Adrenal gland (tissue), 12 donors: ENCODE measurements around the gene ERBB4. TPM values are rescaled to one million over a fixed set of nuclear protein-coding genes. Genes with fewer than 3 reads are reported as not detected.

Source experiments
- DNase-seq, 7 donors: peaks; one replicate each; pipeline ENCODE4 v3.0.0-alpha.2; 2019 to 2020
- H3K27ac ChIP-seq, 5 donors: fragments of 200-600 bp; sonication (generic) in 4 of 5; 1 replicate in 3 of 5; 2 replicates in 2 of 5; pipeline versions ENCODE4 v1.5.1 to v1.8.0; 2016 to 2020; ENCODE audit warnings: mild to moderate bottlenecking in 1 of 5
- H3K27me3 ChIP-seq: fragments of 200-600 bp; 2 replicates; pipeline ENCODE4 v1.8.0; 2021
- H3K36me3 ChIP-seq, 2 donors: fragments of 200-600 bp; replicated peaks in 1 of 2; 1 replicate in 1 of 2; 2 replicates in 1 of 2; pipeline versions ENCODE4 v1.5.1 to v1.8.0; 2018 to 2022
- H3K4me1 ChIP-seq, 2 donors: fragments of 200-600 bp; replicated peaks in 1 of 2; 1 replicate in 1 of 2; 2 replicates in 1 of 2; pipeline versions ENCODE4 v1.5.1 to v1.8.0; 2018 to 2021
- H3K4me3 ChIP-seq, 4 donors: fragments of 200-600 bp; sonication (generic) in 3 of 4; one replicate each; pipeline ENCODE4 v1.5.1; 2016 to 2018
- H3K9me3 ChIP-seq, 3 donors: fragments of 200-600 bp; sonication (generic) in 1 of 3; replicated peaks in 1 of 3; 1 replicate in 2 of 3; 2 replicates in 1 of 3; pipeline versions ENCODE4 v1.5.1 to v1.8.0; 2016 to 2021
- CTCF ChIP-seq, 6 experiments: fragments of 450-650 bp in 4 of 6; fragments of 200-600 bp in 2 of 6; sonication (generic) in 1 of 6; IDR thresholded peaks; 1 replicate in 5 of 6; 2 replicates in 1 of 6; pipeline versions ENCODE4 v1.5.1 to v1.8.0; 2016 to 2021; ENCODE audit warnings: antibody characterized with exemption in 6 of 6, mild to moderate bottlenecking in 2 of 6, moderate library complexity in 1 of 6
- POLR2A ChIP-seq, 2 donors: fragments of 450-650 bp; IDR thresholded peaks; one replicate each; pipeline ENCODE4 v1.6.1; 2017; ENCODE audit warnings: antibody characterized with exemption in 2 of 2, mild to moderate bottlenecking in 2 of 2, moderate library complexity in 1 of 2
- WGBS, 4 donors: extraction: QIAGEN DNeasy Blood & Tissue Kit in 2 of 4; methylation state at CpG; one replicate each; pipeline versions ENCODE4 v1.1.5 to v1.1.7; 2013 to 2017; 5-methylcytosine and 5-hydroxymethylcytosine counted together
- intact Hi-C, 2 donors: fragments of 100-400 bp; cut with DNase I; formaldehyde crosslinking; loops; one replicate each; pipeline versions ENCODE4 v1.14.1 to v1.15.0; 2022 to 2023
- polyA plus RNA-seq, 3 donors: library from polyadenylated mRNA; stranded (reverse); fragments of 200-250 nt in 2 of 3; fragments of 350-450 nt in 1 of 3; fragmentation: Illumina TruSeq in 1 of 3; extraction: RNeasy Lipid Tissue Mini Kit (QIAGEN cat#74804) in 1 of 3; gene quantifications; one replicate each; pipeline ENCODE4 v1.2.3, GENCODE V29; 2013 to 2014
- total RNA-seq, 9 donors: library from RNA; depleted of rRNA in 4 of 9; stranded (reverse); fragments of >200 nt in 4 of 9; fragments of 120-200 nt in 1 of 9; fragmentation: NEBNext Ultra II Directional in 1 of 9; extraction: Animal tissue kit (Norgen Biotek cat#: 25700) in 1 of 9; gene quantifications; one replicate each; pipeline versions ENCODE4 v1.1.0 to v1.2.4, GENCODE V29; 2013 to 2023
- donor health status: healthy with polysubstance abuse.
- donor health status: Bipolar disorder and iron deficiency.
- donor health status: DM: yes; HTN: yes; CAD: no.
- donor health status: DM: no; HTN: no; CAD: no.
- donor health status: DM: no; HTN: no; CAD: no.
- donor health status: DM: yes; HTN: yes; CAD: no.

ERBB4 gene
- total and polyA plus RNA-seq, 12 donors, result 0.06 to 2.9 (median 0.49) TPM

GRCh38 chr2:211652327-211652726 lies 886.3 kb downstream of the ERBB4 start:
- Histone ChIP-seq H3K27ac (no peak overlapping the region), H3K4me1 (no peaks in the 10 kb centered on the region), H3K4me3 (no peak overlapping the region), H3K9me3 (no peaks in the 10 kb centered on the region), H3K27me3 (no peaks in the 10 kb centered on the region), H3K36me3 (no peaks in the 10 kb centered on the region)
- 50 to 83% (median 73%) methylated on average over 1 of the region's 1 CpG for WGBS, 4 donors
- TF ChIP-seq CTCF (IDR thresholded peaks at IDR 0.05) (no peak), POLR2A (IDR thresholded peaks at IDR 0.05) (no peak)
- no peak for DNase-seq
- intact Hi-C loops, result no loop called here

GRCh38 chr2:211649331-211649730 lies 889.3 kb downstream of the ERBB4 start:
- no peaks in the 10 kb centered on the region for H3K27me3 ChIP-seq
- H3K27ac ChIP-seq, result no peak overlapping the region
- TF ChIP-seq POLR2A (IDR thresholded peaks at IDR 0.05) (no peak), CTCF (IDR thresholded peaks at IDR 0.05) (no peak)
- no peaks in the 10 kb centered on the region for H3K9me3 ChIP-seq
- no peak for DNase-seq
- WGBS, 4 donors, result 61 to 79% (median 72%) methylated on average over 2 of the region's 2 CpGs
- intact Hi-C loops, result no loop called here
- no peaks in the 10 kb centered on the region for H3K4me1 ChIP-seq
- H3K36me3 ChIP-seq, result no peaks in the 10 kb centered on the region
- H3K4me3 ChIP-seq, result no peak overlapping the region

GRCh38 chr2:211631503-211631902 lies 907.1 kb downstream of the ERBB4 start:
- no peak overlapping the region for H3K27ac ChIP-seq
- intact Hi-C loops, result no loop called here
- H3K4me1 ChIP-seq, result no peaks in the 10 kb centered on the region
- DNase-seq, result no peak
- no peaks in the 10 kb centered on the region for H3K27me3 ChIP-seq
- TF ChIP-seq CTCF (IDR thresholded peaks at IDR 0.05) (no peak), POLR2A (IDR thresholded peaks at IDR 0.05) (no peak)
- H3K36me3 ChIP-seq, result no peaks in the 10 kb centered on the region
- H3K4me3 ChIP-seq, result no peak overlapping the region
- no peaks in the 10 kb centered on the region for H3K9me3 ChIP-seq
- WGBS, 4 donors, result 63 to 72% (median 65%) methylated on average over 1 of the region's 1 CpG

GRCh38 chr2:211623096-211623495 lies 915.5 kb downstream of the ERBB4 start:
- DNase-seq, result no peak
- no peaks in the 10 kb centered on the region for H3K9me3 ChIP-seq
- no peaks in the 10 kb centered on the region for H3K27me3 ChIP-seq
- intact Hi-C loops, result loop anchor here in 1 of 2 donors (5.0 kb wide), 1 partner anchor 399 kb away; no protein-coding TSS in a partner anchor
- TF ChIP-seq CTCF (IDR thresholded peaks at IDR 0.05) (no peak), POLR2A (IDR thresholded peaks at IDR 0.05) (no peak)
- no peaks in the 10 kb centered on the region for H3K36me3 ChIP-seq
- no peak overlapping the region for H3K27ac ChIP-seq
- no peaks in the 10 kb centered on the region for H3K4me1 ChIP-seq
- no peak overlapping the region for H3K4me3 ChIP-seq
